H1 (cell line): Measurements from ENCODE around the gene ABLIM1.

Experiments
- CHD2 ChIP-seq: IDR thresholded peaks from 2 replicates; pipeline ENCODE4 v1.6.1; 2012; ENCODE audit warnings: low read length, improper control_type of control experiment
- TF ChIP-seq, protein P1 (sequence below), 3 experiments: IDR thresholded peaks; 1 replicate in 2 of 3; 2 replicates in 1 of 3; pipeline versions ENCODE4 v1.5.1 to v1.6.1; 2011; ENCODE audit warnings: low read length in 3 of 3, mild to moderate bottlenecking in 3 of 3, inconsistent platforms in 2 of 3, low read depth in 1 of 3, moderate library complexity in 1 of 3; ENCODE audit not compliant: insufficient read depth in 1 of 3; ENCODE audit errors: control extremely low read depth in 1 of 3

- no peak for TF ChIP-seq CHD2
- TF ChIP-seq, protein P1, sequence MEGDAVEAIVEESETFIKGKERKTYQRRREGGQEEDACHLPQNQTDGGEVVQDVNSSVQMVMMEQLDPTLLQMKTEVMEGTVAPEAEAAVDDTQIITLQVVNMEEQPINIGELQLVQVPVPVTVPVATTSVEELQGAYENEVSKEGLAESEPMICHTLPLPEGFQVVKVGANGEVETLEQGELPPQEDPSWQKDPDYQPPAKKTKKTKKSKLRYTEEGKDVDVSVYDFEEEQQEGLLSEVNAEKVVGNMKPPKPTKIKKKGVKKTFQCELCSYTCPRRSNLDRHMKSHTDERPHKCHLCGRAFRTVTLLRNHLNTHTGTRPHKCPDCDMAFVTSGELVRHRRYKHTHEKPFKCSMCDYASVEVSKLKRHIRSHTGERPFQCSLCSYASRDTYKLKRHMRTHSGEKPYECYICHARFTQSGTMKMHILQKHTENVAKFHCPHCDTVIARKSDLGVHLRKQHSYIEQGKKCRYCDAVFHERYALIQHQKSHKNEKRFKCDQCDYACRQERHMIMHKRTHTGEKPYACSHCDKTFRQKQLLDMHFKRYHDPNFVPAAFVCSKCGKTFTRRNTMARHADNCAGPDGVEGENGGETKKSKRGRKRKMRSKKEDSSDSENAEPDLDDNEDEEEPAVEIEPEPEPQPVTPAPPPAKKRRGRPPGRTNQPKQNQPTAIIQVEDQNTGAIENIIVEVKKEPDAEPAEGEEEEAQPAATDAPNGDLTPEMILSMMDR (IDR thresholded peaks at IDR 0.05; ENCODE audit: control extremely low read depth in 1 of 3, insufficient read depth in 1 of 3, low read depth in 1 of 3, low read length in 3 of 3), result peak in 2 of 3 experiments; percentile 31 to 47; a peak in 2 of 4 replicates
Observed at GRCh38 chr10:114437473-114438292, 220.4 kb downstream of the ABLIM1 start.
